HG02588 (cell line): ENCODE results near the gene SCARF2.
A peak's percentile ranks its signal among the peaks of the same experiment; 100 is the strongest.
"Not testable (repeated sequence)": the region's sequence is repeated elsewhere in the genome, so short reads cannot be mapped to it uniquely, and the experiment has no call there.

Source experiments
- ATAC-seq: cut with Tn5 transposase; IDR thresholded peaks from one replicate; pipeline ENCODE4 v1.9.1; 2021; ENCODE audit warnings: mild to moderate bottlenecking, moderate library complexity; ENCODE audit not compliant: unreplicated experiment

SCARF2 gene

GRCh38 chr22:20395181-20395906 is 42.3 kb downstream of the SCARF2 start:
- ATAC-seq, result no peak

- ATAC-seq, result peak; percentile 72
Observed at GRCh38 chr22:20393705-20394476, 43.7 kb downstream of the SCARF2 start, which contains the start of gene ZNF74. Gene ZNF74 (plus strand): TSS chr22:20394151. CDS start chr22:20394629, 478 bp downstream.

GRCh38 chr22:20392983-20393704 is 44.5 kb downstream of the SCARF2 start:
- no peak for ATAC-seq

- ATAC-seq, result not testable (repeated sequence)
Observed at GRCh38 chr22:20392365-20392881, 45.2 kb downstream of the SCARF2 start.

GRCh38 chr22:20391222-20391621 is 46.4 kb downstream of the SCARF2 start:
- no peak for ATAC-seq

- ATAC-seq, result no peak
Observed at GRCh38 chr22:20390394-20390907, 47.2 kb downstream of the SCARF2 start.

- ATAC-seq, result no peak
Observed at GRCh38 chr22:20389288-20389687, 48.3 kb downstream of the SCARF2 start.

- no peak for ATAC-seq
Observed at GRCh38 chr22:20388200-20388599, 49.4 kb downstream of the SCARF2 start.

- ATAC-seq, result no peak
Observed at GRCh38 chr22:20386972-20387371, 50.7 kb downstream of the SCARF2 start.

GRCh38 chr22:20386336-20386735 is 51.3 kb downstream of the SCARF2 start:
- ATAC-seq, result no peak

GRCh38 chr22:20384865-20385264 is 52.8 kb downstream of the SCARF2 start:
- ATAC-seq, result no peak

- no peak for ATAC-seq
Observed at GRCh38 chr22:20384171-20384570, 53.5 kb downstream of the SCARF2 start.

- ATAC-seq, result no peak
Observed at GRCh38 chr22:20383538-20383937, 54.1 kb downstream of the SCARF2 start.

GRCh38 chr22:20380486-20380885 is 57.1 kb downstream of the SCARF2 start:
- no peak for ATAC-seq

GRCh38 chr22:20378684-20379083 is 58.9 kb downstream of the SCARF2 start:
- not testable (repeated sequence) for ATAC-seq

GRCh38 chr22:20378110-20378509 is 59.5 kb downstream of the SCARF2 start:
- no peak for ATAC-seq

- ATAC-seq, result not testable (repeated sequence)
Observed at GRCh38 chr22:20376983-20377382, 60.6 kb downstream of the SCARF2 start.

- not testable (repeated sequence) for ATAC-seq
Observed at GRCh38 chr22:20376281-20376680, 61.3 kb downstream of the SCARF2 start.
